22Rv1 (cell line): ENCODE data around the gene TRIM2.

Experiments
- CTCF ChIP-seq: fragments of 450-650 bp; IDR thresholded peaks from 2 replicates; pipeline ENCODE4 v1.5.1; 2017; ENCODE audit warnings: mild to moderate bottlenecking
- ZFX ChIP-seq: fragments of 450-650 bp; IDR thresholded peaks from 2 replicates; pipeline ENCODE4 v1.6.1; 2017; ENCODE audit warnings: antibody characterized with exemption, borderline replicate concordance

DNA sequence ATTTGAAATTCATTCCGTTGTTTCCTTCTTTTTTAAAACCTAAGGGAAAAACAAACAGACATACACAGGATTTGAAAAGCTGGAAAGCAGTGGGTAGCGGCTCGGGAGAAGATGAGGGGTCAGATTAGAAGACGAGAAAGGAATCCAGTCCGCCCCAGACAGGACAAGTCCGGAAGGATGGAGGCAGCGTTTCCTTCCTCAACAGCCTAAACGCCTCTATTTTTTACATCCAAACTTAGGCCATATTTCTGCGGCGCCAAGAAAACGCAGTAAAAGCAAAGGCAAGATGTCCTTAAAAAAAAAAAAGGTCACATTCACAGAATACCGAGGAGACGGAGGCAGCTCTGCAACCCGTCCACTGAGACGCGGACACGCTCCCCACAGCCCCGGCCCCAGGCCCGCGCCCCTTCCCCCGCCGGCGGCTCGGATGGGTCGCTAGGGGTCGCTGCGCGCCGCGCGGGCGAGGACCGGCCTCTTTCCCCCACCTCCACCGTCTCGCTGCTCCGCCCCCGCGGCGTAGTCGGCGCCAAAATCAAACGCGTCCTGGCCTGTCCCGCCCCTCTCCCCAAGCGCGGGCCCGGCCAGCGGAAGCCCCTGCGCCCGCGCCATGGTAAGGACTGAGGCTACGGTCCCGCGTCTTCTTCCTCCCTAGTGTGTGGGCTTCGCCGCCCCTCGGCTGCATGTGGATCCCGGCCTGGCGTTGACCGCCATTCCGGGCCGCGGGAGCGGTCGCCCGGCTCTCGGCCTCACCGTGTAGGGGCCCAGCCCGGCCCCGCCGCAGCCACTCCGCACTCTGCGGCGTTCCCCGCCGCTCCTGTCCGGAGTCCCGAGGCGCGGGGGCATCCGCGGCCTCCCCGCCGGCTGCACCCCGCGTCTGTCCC lies 140.1 kb downstream of the TRIM2 start, which contains the start of gene MND1:
- peak; percentile 98 for TF ChIP-seq CTCF
- TF ChIP-seq ZFX: no peak
